Sigmoid colon (tissue), 4 donors: ENCODE measurements around the gene AGBL1.

Source experiments
- CTCF ChIP-seq, 4 experiments: fragments of 450-650 bp in 3 of 4; fragments of 200-600 bp in 1 of 4; IDR thresholded peaks; one replicate each; pipeline ENCODE4 v1.5.1; 2016 to 2019; ENCODE audit warnings: antibody characterized with exemption in 4 of 4, mild to moderate bottlenecking in 3 of 4, moderate library complexity in 2 of 4
- EP300 ChIP-seq, 4 donors: sonication (generic); formaldehyde crosslinking; IDR thresholded peaks; one replicate each; pipeline ENCODE4 v1.6.1; 2017; ENCODE audit warnings: antibody characterized with exemption in 4 of 4
- POLR2A ChIP-seq, 2 donors: fragments of 450-650 bp; IDR thresholded peaks; one replicate each; pipeline ENCODE4 v1.6.1; 2016; ENCODE audit warnings: antibody characterized with exemption in 2 of 2, mild to moderate bottlenecking in 2 of 2, moderate library complexity in 2 of 2
- POLR2AphosphoS5 ChIP-seq, 4 donors: sonication (generic); formaldehyde crosslinking; IDR thresholded peaks; one replicate each; pipeline ENCODE4 v1.6.1; 2017; ENCODE audit warnings: antibody characterized with exemption in 4 of 4

GRCh38 chr15:86433983-86434382 lies 354.3 kb downstream of the AGBL1 start:
- TF ChIP-seq POLR2A (IDR thresholded peaks at IDR 0.05) (no peak), CTCF (IDR thresholded peaks at IDR 0.05) (no peak), EP300 (IDR thresholded peaks at IDR 0.05) (no peak), POLR2AphosphoS5 (IDR thresholded peaks at IDR 0.05) (no peak)
